RWPE1 (cell line): ENCODE measurements around the gene IQCK.
A peak's percentile ranks its signal among the peaks of the same experiment; 100 is the strongest.

Experiments used
- CTCF ChIA-PET: fragments of 350-600 bp; sonication (Branson Sonifier 250); formaldehyde crosslinking; extraction: SDS; loops from one replicate; lab custom pipeline; 2021; lab: Yijun Ruan, JAX
- POLR2A ChIA-PET: fragments of 400-600 bp; formaldehyde crosslinking; extraction: SDS; loops from one replicate; lab custom pipeline; 2020; ENCODE audit warnings: antibody characterized with exemption; ENCODE audit not compliant: low non-redundant PET; lab: Yijun Ruan, JAX
- DNase-seq: peaks from one replicate; pipeline ENCODE4 v3.0.0; 2012; ENCODE audit warnings: low spot score
- H3K27ac ChIP-seq: fragments of 450-650 bp; 2 replicates; pipeline ENCODE4 v1.5.1; 2017
- TF ChIP-seq, protein P1 (sequence below): fragments of 450-650 bp; conservative IDR thresholded peaks from 2 replicates; pipeline ENCODE4 v1.5.1; 2017; ENCODE audit warnings: low read depth, mild to moderate bottlenecking

The IQCK gene

DNA sequence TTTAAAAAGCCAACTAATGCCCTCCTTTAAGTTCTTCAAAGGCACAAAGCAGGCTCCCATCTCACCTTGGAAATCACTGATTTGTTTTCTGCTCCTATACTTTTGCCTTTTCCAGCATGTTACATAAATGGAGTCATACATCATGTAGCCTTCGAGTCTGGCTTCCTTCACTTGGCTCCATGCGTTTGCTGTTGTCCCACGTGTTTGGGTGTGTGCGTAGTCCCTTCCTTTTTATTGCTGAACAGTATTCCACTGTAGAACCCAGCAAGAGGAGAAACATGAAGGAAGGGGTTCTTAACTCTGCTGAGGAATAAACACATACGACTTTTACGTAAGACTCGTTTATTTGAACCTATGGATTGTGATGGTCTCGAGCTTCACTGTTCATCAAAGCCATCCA lies 84.5 kb downstream of the IQCK start:
- no peak overlapping the region for H3K27ac ChIP-seq
- TF ChIP-seq, protein P1, sequence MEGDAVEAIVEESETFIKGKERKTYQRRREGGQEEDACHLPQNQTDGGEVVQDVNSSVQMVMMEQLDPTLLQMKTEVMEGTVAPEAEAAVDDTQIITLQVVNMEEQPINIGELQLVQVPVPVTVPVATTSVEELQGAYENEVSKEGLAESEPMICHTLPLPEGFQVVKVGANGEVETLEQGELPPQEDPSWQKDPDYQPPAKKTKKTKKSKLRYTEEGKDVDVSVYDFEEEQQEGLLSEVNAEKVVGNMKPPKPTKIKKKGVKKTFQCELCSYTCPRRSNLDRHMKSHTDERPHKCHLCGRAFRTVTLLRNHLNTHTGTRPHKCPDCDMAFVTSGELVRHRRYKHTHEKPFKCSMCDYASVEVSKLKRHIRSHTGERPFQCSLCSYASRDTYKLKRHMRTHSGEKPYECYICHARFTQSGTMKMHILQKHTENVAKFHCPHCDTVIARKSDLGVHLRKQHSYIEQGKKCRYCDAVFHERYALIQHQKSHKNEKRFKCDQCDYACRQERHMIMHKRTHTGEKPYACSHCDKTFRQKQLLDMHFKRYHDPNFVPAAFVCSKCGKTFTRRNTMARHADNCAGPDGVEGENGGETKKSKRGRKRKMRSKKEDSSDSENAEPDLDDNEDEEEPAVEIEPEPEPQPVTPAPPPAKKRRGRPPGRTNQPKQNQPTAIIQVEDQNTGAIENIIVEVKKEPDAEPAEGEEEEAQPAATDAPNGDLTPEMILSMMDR, result no peak
- DNase-seq, result no peak
- ChIA-PET POLR2A (no interaction called here), CTCF (no interaction called here)

DNA sequence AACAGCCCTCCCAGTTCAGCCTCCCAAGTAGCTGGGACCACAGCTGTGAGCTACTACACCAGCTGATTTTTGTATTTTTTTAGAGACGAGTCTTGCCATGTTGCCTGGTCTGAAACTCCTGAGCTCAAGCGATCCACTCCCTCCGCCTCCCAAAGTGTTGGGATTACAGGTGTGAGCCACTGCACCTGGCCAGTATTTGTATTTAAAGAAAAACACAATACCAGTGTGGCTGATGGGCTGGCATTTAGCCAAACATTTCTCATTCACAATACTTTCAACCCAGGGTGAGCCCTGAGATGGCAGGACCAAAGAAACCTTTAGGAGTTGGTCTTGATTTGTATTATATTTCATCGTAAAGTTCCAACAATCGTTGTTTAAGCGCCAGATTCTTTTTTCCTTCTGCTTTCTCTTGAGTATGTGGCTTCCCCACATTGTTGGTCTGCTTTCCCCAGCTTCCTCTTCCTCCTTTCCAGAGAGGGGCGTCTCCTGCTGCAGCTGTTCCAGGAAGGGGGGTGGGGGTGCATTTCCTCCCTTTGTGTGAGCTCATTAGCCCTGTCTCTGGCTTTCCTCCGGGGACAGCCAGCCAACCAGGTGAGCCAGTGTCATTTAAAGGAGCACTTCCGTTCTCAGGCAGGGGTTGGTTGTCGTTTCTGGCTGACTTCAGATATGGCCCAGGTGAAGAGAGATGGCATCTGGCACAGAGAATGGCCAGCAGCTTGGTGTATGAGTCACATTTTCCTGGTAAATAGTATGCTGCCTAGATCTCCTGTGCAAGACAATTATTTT lies 86.7 kb downstream of the IQCK start:
- ChIA-PET CTCF (interaction anchor here (0.7 kb wide), 1 partner anchor 718 kb away, joined by 3 read pairs; no protein-coding TSS in a partner anchor), POLR2A (no interaction called here)
- H3K27ac ChIP-seq, result no peak overlapping the region
- TF ChIP-seq, protein P1, result no peak
- peak; percentile 6 for DNase-seq

DNA sequence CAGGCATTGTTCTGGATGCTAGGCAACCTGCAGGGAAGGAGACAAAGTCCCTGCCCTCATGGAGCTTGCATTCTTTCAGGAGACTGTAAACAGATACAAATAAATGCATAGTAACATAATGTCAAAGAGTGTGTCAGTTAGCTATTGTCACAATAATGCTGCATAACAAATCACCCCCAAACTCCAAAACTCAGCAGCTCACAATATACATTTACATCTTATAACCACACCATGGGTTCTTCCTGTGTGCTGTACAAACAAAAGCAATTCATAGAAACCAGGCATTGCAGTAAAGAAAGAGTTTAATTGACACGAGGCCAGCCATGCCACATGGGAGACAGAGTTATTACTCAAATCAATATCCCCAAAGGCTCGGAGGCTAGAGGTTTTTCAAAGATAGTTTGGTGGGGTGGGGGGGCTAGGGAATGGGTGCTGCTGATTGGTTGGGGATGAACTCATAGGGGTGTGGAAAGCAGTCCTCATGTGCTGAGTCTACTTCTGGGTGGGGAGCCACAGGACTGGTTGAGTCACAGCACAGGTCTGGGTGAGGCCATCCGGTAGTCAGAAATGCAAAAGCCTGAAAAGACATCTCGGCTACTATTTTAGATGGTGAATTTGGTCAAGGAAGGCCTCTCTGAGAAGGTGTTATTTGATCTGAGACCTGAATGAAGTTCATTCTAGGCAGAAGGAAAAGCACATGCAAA lies 87.5 kb downstream of the IQCK start:
- POLR2A ChIA-PET, result no interaction called here
- CTCF ChIA-PET, result interaction anchor here (0.7 kb wide), 1 partner anchor 719 kb away, joined by 3 read pairs; no protein-coding TSS in a partner anchor

DNA sequence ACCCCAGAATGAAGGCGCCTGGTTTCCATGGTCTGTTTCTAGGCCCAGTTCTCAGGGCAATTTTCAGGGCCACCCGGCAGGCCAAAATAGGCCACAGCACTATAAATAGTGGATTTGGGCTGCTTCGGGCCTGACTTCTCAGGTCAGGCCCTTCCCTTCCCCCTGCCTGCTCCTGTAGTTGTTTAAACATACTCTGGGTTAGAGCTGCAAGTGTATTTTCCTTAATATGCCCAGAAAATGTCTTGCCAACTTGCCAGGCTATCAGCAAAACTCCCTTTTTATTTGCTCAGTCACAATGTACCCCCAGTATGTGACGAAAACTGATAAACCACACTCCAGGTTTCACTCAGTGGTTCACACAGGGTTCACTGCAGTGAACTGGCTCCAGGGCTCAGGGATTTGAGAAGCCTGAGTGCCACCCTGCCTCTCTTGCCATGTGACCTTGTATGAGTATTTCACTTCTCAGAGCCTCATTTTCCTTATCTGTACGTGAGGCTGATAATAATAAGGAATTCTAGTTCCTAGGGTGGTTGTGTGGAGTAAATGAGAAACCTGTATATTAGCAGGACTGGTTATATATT lies 90.1 kb downstream of the IQCK start:
- no peak for DNase-seq
- ChIA-PET POLR2A (no interaction called here), CTCF (no interaction called here)
- no peak overlapping the region for H3K27ac ChIP-seq
- TF ChIP-seq, protein P1, result no peak

More for the DNA sequence above, 87.5 kb downstream of the IQCK start:
- no peak for DNase-seq
- TF ChIP-seq, protein P1, result no peak
- H3K27ac ChIP-seq, result no peak overlapping the region

DNA sequence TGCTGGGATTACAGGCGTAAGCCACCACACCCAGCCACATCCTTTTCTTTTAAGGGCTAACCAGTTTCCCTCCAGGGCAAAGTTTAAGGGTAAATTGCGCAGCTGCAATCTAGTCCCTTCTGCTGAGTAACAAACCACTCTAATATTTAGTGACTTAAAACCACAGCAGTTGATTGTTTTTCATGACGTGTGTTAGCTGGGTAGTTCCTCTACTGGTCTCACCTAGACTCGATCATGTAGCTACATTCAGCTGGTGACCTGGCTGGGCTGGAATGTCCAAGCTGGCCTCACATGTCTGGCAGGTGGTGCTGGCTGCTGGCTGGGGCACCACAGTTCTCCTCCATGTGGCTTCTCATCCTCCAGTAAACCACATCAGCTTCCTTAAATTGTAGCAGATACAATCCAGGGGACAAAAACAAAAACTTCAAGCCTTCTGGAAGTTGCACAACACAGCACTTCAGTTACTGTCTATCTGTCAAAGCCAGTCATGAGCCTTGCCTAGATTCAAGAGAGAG lies 91.1 kb downstream of the IQCK start:
- CTCF ChIA-PET, result interaction anchor here (0.7 kb wide), 1 partner anchor 66 kb away, joined by 3 read pairs; no protein-coding TSS in a partner anchor
- TF ChIP-seq, protein P1, result no peak
- no peak for DNase-seq
- POLR2A ChIA-PET, result no interaction called here
- no peak overlapping the region for H3K27ac ChIP-seq

DNA sequence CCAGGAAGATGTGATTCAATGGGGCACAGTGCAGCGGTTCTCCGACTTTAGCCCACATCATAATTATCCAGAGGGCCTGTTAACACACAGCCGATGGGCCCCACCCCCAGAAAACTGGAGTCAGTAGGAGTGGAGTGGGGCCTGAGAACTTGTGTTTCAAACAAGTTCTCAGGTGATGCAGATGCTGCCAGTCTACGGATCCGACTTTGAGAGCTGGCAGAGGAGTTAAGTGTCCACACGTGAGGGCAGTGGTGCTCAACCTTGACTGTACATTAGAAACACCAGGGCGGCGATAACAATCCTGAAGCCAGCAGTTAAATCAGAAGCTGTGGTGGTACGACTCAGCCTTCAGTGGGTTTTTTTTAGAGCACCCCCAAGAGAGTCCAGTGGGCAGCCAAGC lies 91.6 kb downstream of the IQCK start:
- no peak overlapping the region for H3K27ac ChIP-seq
- TF ChIP-seq, protein P1, result no peak
- POLR2A ChIA-PET, result no interaction called here
- DNase-seq, result no peak
- CTCF ChIA-PET, result interaction anchor here (0.7 kb wide), 1 partner anchor 65 kb away, joined by 3 read pairs; no protein-coding TSS in a partner anchor
